ENCODE results near the gene CA4. TPM values are rescaled to one million over a fixed set of nuclear protein-coding genes. Genes with fewer than 3 reads are reported as not detected.

CA4 gene
- total and polyA plus RNA-seq, 9 of the 15 experiments (the other 6 are each of a cell fraction or from before 2014, with no cell fraction given) = 0.13 TPM; not detected in 7

GRCh38 chr17:60164164-60164563 is 14.4 kb downstream of the CA4 start (continued):
- TF ChIP-seq ERF (CRISPR knock-in tag; IDR thresholded peaks at IDR 0.05) (no peak), TAF9B (IDR thresholded peaks at IDR 0.05; ENCODE audit: partially characterized antibody) (no peak), ZBTB26 (CRISPR knock-in tag; IDR thresholded peaks at IDR 0.05) (0 out of 2 replicates have a peak, but pooled peaks have one; percentile 55), SMARCA4 (IDR thresholded peaks at IDR 0.05) (no peak), HBP1 (CRISPR knock-in tag; IDR thresholded peaks at IDR 0.05) (peak; percentile 71; the same call in 1 of the 2 replicates), MTA1 (IDR thresholded peaks at IDR 0.05; ENCODE audit: borderline replicate concordance) (0 out of 2 replicates have a peak, but pooled peaks have one; percentile 56), ZBTB11 (CRISPR knock-in tag; IDR thresholded peaks at IDR 0.05) (peak in 1 of 3 experiments; percentile 64; a peak in 1 of 6 replicates), ZNF280B (CRISPR knock-in tag; IDR thresholded peaks at IDR 0.05) (no peak), E2F6 (IDR thresholded peaks at IDR 0.05; ENCODE audit: borderline replicate concordance in 1 of 2, extremely low read depth in 1 of 2, insufficient read depth in 1 of 2, insufficient read length in 1 of 2, low read depth in 1 of 2, low read length in 1 of 2, poor library complexity in 1 of 2, severe bottlenecking in 1 of 2) (no peak), RNF219 (CRISPR knock-in tag; IDR thresholded peaks at IDR 0.05) (no peak), SRF (CRISPR knock-in tag; IDR thresholded peaks at IDR 0.05) (no peak), PURB (CRISPR knock-in tag; IDR thresholded peaks at IDR 0.05; ENCODE audit: low read depth) (no peak), ZNF512 (tag; IDR thresholded peaks at IDR 0.05) (peak; percentile 94)
